ELF-1 (cell line): Measurements from ENCODE around the gene MGLL.

ENCODE experiments used
- DNase-seq: peaks from one replicate; pipeline ENCODE4 v3.0.0-alpha.2; 2016; ENCODE audit warnings: low read depth, low spot score

MGLL gene

GRCh38 chr3:127723011-127723567 is 99.2 kb downstream of the MGLL start:
- DNase-seq, result no peak

- no peak for DNase-seq
These were observed 100.1 kb downstream of the MGLL start for GRCh38 chr3:127722091-127722784.

- DNase-seq, result no peak
These were observed 101.1 kb downstream of the MGLL start for GRCh38 chr3:127720985-127721935.

GRCh38 chr3:127720161-127720823 is 102.0 kb downstream of the MGLL start:
- no peak for DNase-seq

GRCh38 chr3:127719369-127719768 is 102.9 kb downstream of the MGLL start:
- DNase-seq, result no peak

GRCh38 chr3:127718916-127719290 is 103.4 kb downstream of the MGLL start:
- DNase-seq, result no peak

- no peak for DNase-seq
These were observed 103.9 kb downstream of the MGLL start for GRCh38 chr3:127718245-127718915.

GRCh38 chr3:127717357-127718244 is 104.7 kb downstream of the MGLL start:
- no peak for DNase-seq

GRCh38 chr3:127716384-127716783 is 105.9 kb downstream of the MGLL start:
- no peak for DNase-seq

GRCh38 chr3:127715532-127715931 is 106.8 kb downstream of the MGLL start:
- no peak for DNase-seq

- no peak for DNase-seq
These were observed 107.4 kb downstream of the MGLL start for GRCh38 chr3:127714866-127715265.

GRCh38 chr3:127714125-127714571 is 108.2 kb downstream of the MGLL start:
- no peak for DNase-seq

- DNase-seq, result no peak
These were observed 109.2 kb downstream of the MGLL start for GRCh38 chr3:127712881-127713771.

GRCh38 chr3:127712461-127712860 is 109.9 kb downstream of the MGLL start:
- no peak for DNase-seq

GRCh38 chr3:127711896-127712295 is 110.4 kb downstream of the MGLL start:
- DNase-seq, result no peak

GRCh38 chr3:127711021-127711695 is 111.2 kb downstream of the MGLL start:
- DNase-seq, result no peak

GRCh38 chr3:127710155-127710941 is 112.0 kb downstream of the MGLL start:
- DNase-seq, result no peak
